ENCODE measurements around the gene CDR2L.
A peak's percentile ranks its signal among the peaks of the same experiment; 100 is the strongest.

DNA sequence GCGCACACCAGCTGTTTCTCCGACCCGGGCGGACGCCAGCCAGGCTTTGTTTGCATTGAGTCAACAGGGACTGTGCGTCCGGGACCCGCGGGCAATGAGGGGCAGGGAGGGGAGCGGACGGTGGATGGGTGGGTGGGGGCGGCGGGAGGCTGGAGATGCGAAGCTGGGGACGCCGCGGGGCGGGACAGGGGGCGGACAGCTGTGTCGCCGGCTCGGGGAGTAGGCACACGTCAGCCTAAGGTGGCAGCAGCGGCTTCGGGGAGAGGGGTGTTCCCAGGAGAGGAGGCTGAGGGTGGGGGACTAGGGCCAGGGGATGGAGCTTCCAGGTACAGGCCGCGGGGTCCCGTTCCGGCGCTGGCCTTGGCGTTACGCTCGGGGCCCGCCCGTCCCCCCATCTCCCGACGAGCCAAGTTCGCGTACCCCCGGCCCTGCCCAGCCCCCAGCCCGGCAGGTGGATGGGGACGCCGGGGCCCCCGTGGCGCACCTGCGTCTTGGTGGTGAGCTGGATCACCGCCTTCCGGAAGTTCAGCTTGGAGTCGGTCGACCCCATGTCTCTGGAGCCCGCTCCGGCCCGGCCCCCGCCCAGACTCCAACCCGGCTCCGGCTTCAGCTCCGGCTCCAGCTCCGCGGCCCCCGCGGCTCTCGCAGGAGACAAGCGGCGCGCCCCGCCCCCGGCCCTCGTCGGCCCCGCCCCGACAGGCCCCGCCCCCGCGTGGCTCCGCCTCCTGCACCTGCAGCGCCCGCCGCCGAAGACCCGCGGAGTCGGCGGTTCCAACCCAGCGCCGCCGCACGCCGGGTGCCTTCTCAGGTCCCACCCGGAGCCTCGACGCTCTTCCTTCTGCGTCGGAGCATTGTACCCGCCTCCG is 15.1 kb upstream of the CDR2L start, which contains the start of gene HID1:
- TF ChIP-seq CTCF (IDR thresholded peaks at IDR 0.05) (no peak), POLR2AphosphoS5 (IDR thresholded peaks at IDR 0.05) (peak in 1 of 2 donors; percentile 6), EP300 (IDR thresholded peaks at IDR 0.05) (no peak)
